Stomach (tissue), 4 donors: ENCODE data around the gene RNU6-9.

Experiments
- EP300 ChIP-seq: sonication (generic); formaldehyde crosslinking; IDR thresholded peaks from one replicate; pipeline ENCODE4 v1.6.1; 2017; ENCODE audit warnings: antibody characterized with exemption
- POLR2A ChIP-seq, 4 donors: fragments of 450-650 bp; IDR thresholded peaks; one replicate each; pipeline ENCODE4 v1.6.1; 2016; ENCODE audit warnings: antibody characterized with exemption in 4 of 4, control low read depth in 2 of 4, mild to moderate bottlenecking in 1 of 4, moderate library complexity in 1 of 4
- TF ChIP-seq, protein P1 (sequence below), 7 experiments: fragments of 450-650 bp in 4 of 7; fragments of 200-600 bp in 3 of 7; sonication (generic) in 3 of 7; IDR thresholded peaks; one replicate each; pipeline ENCODE4 v1.5.1; 2016 to 2019; ENCODE audit warnings: antibody characterized with exemption in 7 of 7, control low read depth in 2 of 7, mild to moderate bottlenecking in 1 of 7

- TF ChIP-seq, protein P1, sequence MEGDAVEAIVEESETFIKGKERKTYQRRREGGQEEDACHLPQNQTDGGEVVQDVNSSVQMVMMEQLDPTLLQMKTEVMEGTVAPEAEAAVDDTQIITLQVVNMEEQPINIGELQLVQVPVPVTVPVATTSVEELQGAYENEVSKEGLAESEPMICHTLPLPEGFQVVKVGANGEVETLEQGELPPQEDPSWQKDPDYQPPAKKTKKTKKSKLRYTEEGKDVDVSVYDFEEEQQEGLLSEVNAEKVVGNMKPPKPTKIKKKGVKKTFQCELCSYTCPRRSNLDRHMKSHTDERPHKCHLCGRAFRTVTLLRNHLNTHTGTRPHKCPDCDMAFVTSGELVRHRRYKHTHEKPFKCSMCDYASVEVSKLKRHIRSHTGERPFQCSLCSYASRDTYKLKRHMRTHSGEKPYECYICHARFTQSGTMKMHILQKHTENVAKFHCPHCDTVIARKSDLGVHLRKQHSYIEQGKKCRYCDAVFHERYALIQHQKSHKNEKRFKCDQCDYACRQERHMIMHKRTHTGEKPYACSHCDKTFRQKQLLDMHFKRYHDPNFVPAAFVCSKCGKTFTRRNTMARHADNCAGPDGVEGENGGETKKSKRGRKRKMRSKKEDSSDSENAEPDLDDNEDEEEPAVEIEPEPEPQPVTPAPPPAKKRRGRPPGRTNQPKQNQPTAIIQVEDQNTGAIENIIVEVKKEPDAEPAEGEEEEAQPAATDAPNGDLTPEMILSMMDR (IDR thresholded peaks at IDR 0.05) = no peak
- no peak for TF ChIP-seq EP300
- TF ChIP-seq POLR2A (IDR thresholded peaks at IDR 0.05) = no peak
Observed at GRCh38 chr19:868458-869244, 24.6 kb upstream of the RNU6-9 start.
